ENCODE data around the gene ZDHHC21. TPM values are rescaled to one million over a fixed set of nuclear protein-coding genes. Genes with fewer than 3 reads are reported as not detected.

Gene ZDHHC21
- polyA plus RNA-seq, 3 donors = 0.34 to 2.0 (median 1.0) TPM

DNA sequence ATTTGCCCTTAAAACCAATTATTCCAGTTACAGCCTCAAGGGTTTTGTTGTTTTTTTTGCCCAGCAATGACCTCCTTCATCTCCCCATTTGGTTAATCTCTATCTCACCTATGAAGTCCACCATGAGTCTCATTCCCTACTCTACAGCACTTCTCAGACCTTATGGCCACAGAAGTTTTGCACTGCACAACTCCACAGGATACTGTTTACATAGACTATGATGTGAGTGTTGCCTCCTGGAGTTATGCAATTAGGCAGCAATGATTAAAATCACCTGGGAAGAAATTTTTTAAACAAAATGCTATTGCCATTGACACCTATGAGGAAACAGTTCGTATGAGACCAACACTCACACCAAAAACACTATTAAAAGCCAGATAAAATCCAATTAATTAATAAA lies 39.7 kb downstream of the ZDHHC21 start:
- Histone ChIP-seq H3K79me2 (ENCODE audit: insufficient read depth, low read length) (no peaks in the 10 kb centered on the region), H4K20me1 (ENCODE audit: insufficient read depth, low read length) (no peaks in the 10 kb centered on the region), H3K36me3 (replicated peaks in 1 of 2; ENCODE audit: control insufficient read depth in 1 of 2, insufficient read depth in 2 of 2, low read length in 2 of 2) (peaks cover 0 to 37% of the 10 kb centered on the region in 2 donors), H3K4me2 (replicated peaks; ENCODE audit: extremely low read depth, low read length, poor library complexity, severe bottlenecking) (no peak overlapping the region), H3K9me3 (replicated peaks in 1 of 2; ENCODE audit: control insufficient read depth in 1 of 2, insufficient read depth in 1 of 2, low read length in 2 of 2) (peaks cover 0 to 16% of the 10 kb centered on the region in 2 donors), H3K4me3 (replicated peaks in 1 of 3; ENCODE audit: low read depth in 2 of 3, low read length in 3 of 3) (no peak overlapping the region), H3K4me1 (ENCODE audit: control insufficient read depth in 1 of 2, insufficient read depth in 2 of 2, low read length in 2 of 2) (no peaks in the 10 kb centered on the region), H3K27ac (ENCODE audit: low read depth in 1 of 2, low read length in 2 of 2) (no peak overlapping the region), H2AFZ (ENCODE audit: insufficient read depth, low read depth, low read length, poor library complexity, severe bottlenecking) (no peak overlapping the region), H3K27me3 (ENCODE audit: control insufficient read depth in 2 of 2, insufficient read depth in 2 of 2, low read length in 2 of 2) (no peaks in the 10 kb centered on the region), H3K9ac (ENCODE audit: insufficient read depth, low read length, poor library complexity, severe bottlenecking) (no peak overlapping the region)
- intact Hi-C loops (cut with micrococcal nuclease) = no loop called here
- Mint-ChIP-seq H3K4me3 (no peak overlapping the region), H3K9me3 (peaks cover 8 to 19% (median 13%) of the 10 kb centered on the region in 7 donors), H3K27ac (peak overlapping the region in 1 of 7 donors; percentile 43), H3K4me1 (no peaks in the 10 kb centered on the region), H3K27me3 (ENCODE audit: low read depth in 3 of 3) (no peaks in the 10 kb centered on the region), H3K36me3 (peaks cover 29 to 32% of the 10 kb centered on the region in 2 donors)
- WGBS (ENCODE audit: insufficient coverage) = no CpG with 5 or more reads among the region's 1 CpG
- DNase-seq = no peak
- TF ChIP-seq, protein P1, sequence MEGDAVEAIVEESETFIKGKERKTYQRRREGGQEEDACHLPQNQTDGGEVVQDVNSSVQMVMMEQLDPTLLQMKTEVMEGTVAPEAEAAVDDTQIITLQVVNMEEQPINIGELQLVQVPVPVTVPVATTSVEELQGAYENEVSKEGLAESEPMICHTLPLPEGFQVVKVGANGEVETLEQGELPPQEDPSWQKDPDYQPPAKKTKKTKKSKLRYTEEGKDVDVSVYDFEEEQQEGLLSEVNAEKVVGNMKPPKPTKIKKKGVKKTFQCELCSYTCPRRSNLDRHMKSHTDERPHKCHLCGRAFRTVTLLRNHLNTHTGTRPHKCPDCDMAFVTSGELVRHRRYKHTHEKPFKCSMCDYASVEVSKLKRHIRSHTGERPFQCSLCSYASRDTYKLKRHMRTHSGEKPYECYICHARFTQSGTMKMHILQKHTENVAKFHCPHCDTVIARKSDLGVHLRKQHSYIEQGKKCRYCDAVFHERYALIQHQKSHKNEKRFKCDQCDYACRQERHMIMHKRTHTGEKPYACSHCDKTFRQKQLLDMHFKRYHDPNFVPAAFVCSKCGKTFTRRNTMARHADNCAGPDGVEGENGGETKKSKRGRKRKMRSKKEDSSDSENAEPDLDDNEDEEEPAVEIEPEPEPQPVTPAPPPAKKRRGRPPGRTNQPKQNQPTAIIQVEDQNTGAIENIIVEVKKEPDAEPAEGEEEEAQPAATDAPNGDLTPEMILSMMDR (IDR thresholded peaks at IDR 0.05) = no peak

DNA sequence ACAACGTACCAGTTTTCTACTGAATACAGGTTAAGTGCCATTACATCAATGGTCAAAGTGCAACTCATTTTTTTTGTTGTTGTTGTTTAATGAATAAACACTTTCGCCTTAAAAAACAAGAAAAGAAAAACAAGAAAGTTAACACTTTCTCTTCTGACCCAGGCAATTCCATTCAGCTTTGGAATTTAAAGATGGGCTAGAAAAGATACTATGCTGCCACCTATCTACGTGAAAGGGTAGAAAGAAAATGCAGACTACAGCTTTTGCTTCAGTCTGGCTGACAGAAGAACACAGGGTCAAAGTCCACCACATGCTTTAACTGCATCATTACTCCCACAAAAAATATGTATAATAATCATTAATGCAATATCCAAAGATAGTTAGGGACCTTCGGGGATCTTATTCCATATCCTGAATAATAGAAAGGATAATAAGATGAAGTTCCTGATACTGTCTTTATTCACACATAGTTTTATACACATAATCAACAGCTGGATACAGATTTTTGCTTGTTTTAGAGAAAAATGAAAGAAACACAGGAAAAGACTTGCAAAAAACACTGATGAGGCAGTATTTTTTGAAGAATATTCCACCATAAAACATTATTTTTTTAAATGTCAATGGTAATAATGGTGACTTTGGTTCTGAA lies 40.4 kb downstream of the ZDHHC21 start:
- no peak for DNase-seq
- Mint-ChIP-seq H3K4me3 (no peak overlapping the region), H3K4me1 (no peaks in the 10 kb centered on the region), H3K9me3 (peaks cover 8 to 17% (median 12%) of the 10 kb centered on the region in 7 donors), H3K27me3 (ENCODE audit: low read depth in 3 of 3) (no peaks in the 10 kb centered on the region), H3K27ac (no peak overlapping the region), H3K36me3 (peaks cover 27 to 28% of the 10 kb centered on the region in 2 donors)
- no peak overlapping the region for H3K4me3 ChIP-seq (replicated peaks in 1 of 3; ENCODE audit: low read depth in 2 of 3, low read length in 3 of 3)
- TF ChIP-seq, protein P1 (IDR thresholded peaks at IDR 0.05) = no peak
- H3K9ac ChIP-seq (ENCODE audit: insufficient read depth, low read length, poor library complexity, severe bottlenecking) = no peak overlapping the region
- H3K79me2 ChIP-seq (ENCODE audit: insufficient read depth, low read length) = no peaks in the 10 kb centered on the region
- WGBS (ENCODE audit: insufficient coverage) = no CpG with 5 or more reads among the region's 4 CpGs
- H3K4me2 ChIP-seq (replicated peaks; ENCODE audit: extremely low read depth, low read length, poor library complexity, severe bottlenecking) = no peak overlapping the region
- no peaks in the 10 kb centered on the region for H3K4me1 ChIP-seq (ENCODE audit: control insufficient read depth in 1 of 2, insufficient read depth in 2 of 2, low read length in 2 of 2)
- intact Hi-C loops (cut with micrococcal nuclease) = no loop called here
- H4K20me1 ChIP-seq (ENCODE audit: insufficient read depth, low read length) = no peaks in the 10 kb centered on the region
- peaks cover 0 to 31% of the 10 kb centered on the region in 2 donors for H3K36me3 ChIP-seq (replicated peaks in 1 of 2; ENCODE audit: control insufficient read depth in 1 of 2, insufficient read depth in 2 of 2, low read length in 2 of 2)
- H2AFZ ChIP-seq (ENCODE audit: insufficient read depth, low read depth, low read length, poor library complexity, severe bottlenecking) = no peak overlapping the region
- no peaks in the 10 kb centered on the region for H3K27me3 ChIP-seq (ENCODE audit: control insufficient read depth in 2 of 2, insufficient read depth in 2 of 2, low read length in 2 of 2)
- H3K9me3 ChIP-seq (replicated peaks in 1 of 2; ENCODE audit: control insufficient read depth in 1 of 2, insufficient read depth in 1 of 2, low read length in 2 of 2) = peaks cover 0 to 16% of the 10 kb centered on the region in 2 donors
- no peak overlapping the region for H3K27ac ChIP-seq (ENCODE audit: low read depth in 1 of 2, low read length in 2 of 2)

Data from CD14-positive monocyte (primary cell).